ENCODE data around the gene ABHD1.

GRCh38 chr2:27080603-27080936 lies 43.0 kb upstream of the ABHD1 start:
- no peak for TF ChIP-seq CTCF (conservative IDR thresholded peaks at IDR 0.05)
- TF ChIP-seq ZFX (IDR thresholded peaks at IDR 0.05): no peak
